A549 (cell line): Measurements from ENCODE around the gene CLIP2. TPM values are rescaled to one million over a fixed set of nuclear protein-coding genes. Genes with fewer than 3 reads are reported as not detected.
"Not testable (repeated sequence)": the region's sequence is repeated elsewhere in the genome, so short reads cannot be mapped to it uniquely, and the experiment has no call there.

Source experiments
- ATAC-seq, 2 experiments: fragments of 200-7000 bp in 1 of 2; fragments of >200 bp in 1 of 2; cut with Nextera tagmentation in 1 of 2; cut with Tn5 transposase in 1 of 2; 3 replicates each; pipeline versions ENCODE4 v1.8.0 to v1.9.1; 2018 to 2020; ENCODE audit warnings: mild to moderate bottlenecking in 1 of 2, moderate library complexity in 1 of 2
- CTCF ChIA-PET: fragments of 300-600 bp; sonication (Branson Sonifier 250); formaldehyde crosslinking; extraction: SDS; loops from one replicate; lab custom pipeline; 2021; ENCODE audit warnings: antibody characterized with exemption, inconsistent platforms; lab: Yijun Ruan, JAX
- POLR2A ChIA-PET: fragments of 350-600 bp; formaldehyde crosslinking; extraction: SDS; loops from one replicate; lab custom pipeline; 2021; ENCODE audit warnings: antibody characterized with exemption, inconsistent platforms; lab: Yijun Ruan, JAX
- DNase-seq, 2 experiments: peaks; one replicate each; pipeline versions ENCODE4 v3.0.0 to v3.0.0-alpha.2; 2011 to 2016; ENCODE audit warnings: low read depth in 1 of 2, low spot score in 1 of 2
- FAIRE-seq: peaks from 2 replicates; lab custom pipeline; 2011; peaks lifted over from hg19 to GRCh38; lab: Jason Lieb, UNC
- H3K27ac ChIP-seq, 2 experiments: fragments of >200 bp; sonication (Bioruptor Twin); formaldehyde crosslinking; 3 replicates each; pipeline ENCODE4 v1.5.1; 2016 to 2017
- H3K4me1 ChIP-seq: fragments of >200 bp; sonication (Bioruptor Twin); formaldehyde crosslinking; 3 replicates; pipeline ENCODE4 v1.6.1; 2016
- H3K4me2 ChIP-seq: fragments of >200 bp; sonication (Bioruptor Twin); formaldehyde crosslinking; 3 replicates; pipeline ENCODE4 v1.6.1; 2016
- H3K4me3 ChIP-seq: fragments of >200 bp; sonication (Bioruptor Twin); formaldehyde crosslinking; 3 replicates; pipeline ENCODE4 v1.5.1; 2016
- H3K9me3 ChIP-seq: fragments of >200 bp; sonication (Bioruptor Twin); formaldehyde crosslinking; 3 replicates; pipeline ENCODE4 v1.6.1; 2016
- BHLHE40 ChIP-seq: IDR thresholded peaks from 2 replicates; pipeline ENCODE4 v1.6.1; 2012; ENCODE audit warnings: low read depth, low read length, inconsistent platforms
- CBX2 ChIP-seq: fragments of 200-600 bp; sonication (generic); IDR thresholded peaks from 2 replicates; pipeline ENCODE4 v1.6.1; 2016; ENCODE audit warnings: low read depth, mild to moderate bottlenecking, borderline replicate concordance
- CEBPB ChIP-seq, 2 experiments: fragments of >200 bp in 1 of 2; sonication (Bioruptor Twin) in 1 of 2; formaldehyde crosslinking in 1 of 2; IDR thresholded peaks; 2 replicates each; pipeline ENCODE4 v1.6.1; 2012 to 2016
- CHD4 ChIP-seq: fragments of 200-600 bp; sonication (generic); IDR thresholded peaks from 2 replicates; pipeline ENCODE4 v1.6.1; 2016; ENCODE audit warnings: antibody characterized with exemption, mild to moderate bottlenecking, borderline replicate concordance
- EHF ChIP-seq: fragments of 250-450 bp; sonication (Bioruptor Pico); IDR thresholded peaks from 2 replicates; pipeline ENCODE4 v1.5.0; 2020; ENCODE audit warnings: mild to moderate bottlenecking
- FOXS1 ChIP-seq: fragments of 250-450 bp; sonication (Bioruptor Pico); IDR thresholded peaks from 2 replicates; pipeline ENCODE4 v1.5.0; 2020; ENCODE audit warnings: mild to moderate bottlenecking, moderate library complexity
- JUNB ChIP-seq: fragments of >200 bp; sonication (Bioruptor Twin); formaldehyde crosslinking; IDR thresholded peaks from 2 replicates; pipeline ENCODE4 v1.6.1; 2016
- MAFK ChIP-seq: fragments of 450-650 bp; IDR thresholded peaks from 2 replicates; pipeline ENCODE4 v1.6.1; 2014; ENCODE audit not compliant: partially characterized antibody
- MYC ChIP-seq: IDR thresholded peaks from 2 replicates; pipeline ENCODE4 v1.6.1; 2012; ENCODE audit warnings: mild to moderate bottlenecking, inconsistent platforms, low read length, improper control_type of control experiment, borderline replicate concordance
- NR3C1 ChIP-seq: fragments of >200 bp; sonication (Bioruptor Twin); formaldehyde crosslinking; IDR thresholded peaks from 3 replicates; pipeline ENCODE4 v1.6.1; 2017
- ZC3H11A ChIP-seq: fragments of 450-650 bp; IDR thresholded peaks from 2 replicates; pipeline ENCODE4 v1.6.1; 2014; ENCODE audit warnings: antibody characterized with exemption, mild to moderate bottlenecking
- ZFP36 ChIP-seq: fragments of 450-650 bp; IDR thresholded peaks from 2 replicates; pipeline ENCODE4 v1.6.1; 2014; ENCODE audit warnings: borderline replicate concordance; ENCODE audit not compliant: partially characterized antibody
- ZSCAN20 ChIP-seq: fragments of 250-450 bp; sonication (Bioruptor Pico); IDR thresholded peaks from 2 replicates; pipeline ENCODE4 v1.8.0; 2022; ENCODE audit warnings: mild to moderate bottlenecking, moderate library complexity
- WGBS: methylation state at CpG from one replicate; pipeline ENCODE4 v1.1.6; 2017; ENCODE audit errors: missing lambda C conversion rate; 5-methylcytosine and 5-hydroxymethylcytosine counted together
- polyA plus RNA-seq, 4 experiments: library from polyadenylated mRNA; depleted of rRNA in 3 of 4; stranded (reverse); fragments of >200 nt; fragmentation: RNase III in 1 of 4; extraction: RNeasy Plus Mini Kit Qiagen cat#74134 plus additional on column Dnase treatment in 1 of 4; gene quantifications; 2 replicates in 3 of 4; 3 replicates in 1 of 4; pipeline ENCODE4 v1.2.3, GENCODE V29; 2011 to 2017
- TF ChIP-seq, protein P1 (sequence below): fragments of >200 bp; sonication (Bioruptor Twin); formaldehyde crosslinking; IDR thresholded peaks from 3 replicates; pipeline ENCODE4 v1.5.1; 2016
- TF ChIP-seq, protein P2 (sequence below): IDR thresholded peaks from 2 replicates; pipeline ENCODE4 v1.6.1; 2012; ENCODE audit warnings: low read depth, borderline replicate concordance

The CLIP2 gene
- polyA plus RNA-seq, 2 of the 4 experiments (the other 2 are of a cell fraction): 3.7 to 17.0 TPM

DNA sequence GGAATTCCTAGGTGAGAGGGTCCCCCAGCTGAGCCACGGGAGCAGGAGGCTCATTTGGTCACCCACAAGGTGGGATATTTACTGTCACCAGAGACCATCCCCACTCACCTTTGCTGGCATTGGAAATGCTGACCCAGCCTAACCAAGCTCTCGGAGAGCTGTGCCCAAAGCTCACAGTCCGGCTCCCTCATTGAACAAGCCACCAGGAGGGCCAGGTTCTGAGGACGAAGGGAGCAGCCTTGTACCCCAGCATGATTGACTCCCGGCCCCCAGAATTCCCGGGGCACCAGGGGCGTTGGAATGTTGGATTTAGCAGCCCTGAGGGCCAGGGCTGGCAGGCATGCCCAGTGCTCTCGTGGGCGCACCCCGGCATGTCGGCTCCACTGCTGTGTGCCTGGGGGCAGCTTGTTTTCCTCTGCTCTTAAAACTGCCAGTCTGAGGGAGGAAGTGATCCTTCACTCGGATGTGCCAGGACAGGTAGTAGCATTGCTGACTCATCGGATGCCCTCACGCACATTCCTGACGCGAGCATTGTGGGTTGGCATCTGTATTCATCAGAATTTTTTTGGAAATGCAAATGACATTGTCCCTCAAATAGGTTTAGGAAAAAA, 23.3 kb downstream of the CLIP2 start:
- ChIA-PET CTCF (interaction anchor here (0.7 to 1.6 kb wide), 4 partner anchors 81 to 323 kb away, joined by 3 to 5 read pairs (median 3); no protein-coding TSS in a partner anchor), POLR2A (no interaction called here)
- H3K4me3 ChIP-seq: no peak overlapping the region
- DNase-seq (no peak), ATAC-seq (peak; percentile 26 to 45; a peak in 4 of 6 replicates), FAIRE-seq (no peak)
- peak overlapping the region; percentile 35 to 77; a peak in 3 of 6 replicates for H3K27ac ChIP-seq
- no peaks in the 10 kb centered on the region for H3K9me3 ChIP-seq
- peaks cover 17% of the 10 kb centered on the region for H3K4me1 ChIP-seq
- TF ChIP-seq FOXS1 (no peak), MAFK (peak; percentile 83)
- H3K4me2 ChIP-seq: peak overlapping the region; percentile 53
- 49% methylated on average over 16 of the region's 16 CpGs for whole genome bisulfite sequencing

- 74% methylated on average over 3 of the region's 4 CpGs for WGBS
Observed at GRCh38 chr7:74315891-74316290, 26.7 kb downstream of the CLIP2 start.

GRCh38 chr7:74317146-74317782, 28.1 kb downstream of the CLIP2 start:
- POLR2A ChIA-PET: no interaction called here
- no peak for DNase-seq
- Histone ChIP-seq H3K4me1 (peaks cover 8% of the 10 kb centered on the region), H3K9me3 (no peaks in the 10 kb centered on the region), H3K27ac (no peak overlapping the region), H3K4me3 (no peak overlapping the region), H3K4me2 (no peak overlapping the region)
- WGBS: 94% methylated on average over 20 of the region's 20 CpGs
- TF ChIP-seq EHF (CRISPR knock-in tag) (no peak), CBX2 (no peak)
- TF ChIP-seq, protein P1, sequence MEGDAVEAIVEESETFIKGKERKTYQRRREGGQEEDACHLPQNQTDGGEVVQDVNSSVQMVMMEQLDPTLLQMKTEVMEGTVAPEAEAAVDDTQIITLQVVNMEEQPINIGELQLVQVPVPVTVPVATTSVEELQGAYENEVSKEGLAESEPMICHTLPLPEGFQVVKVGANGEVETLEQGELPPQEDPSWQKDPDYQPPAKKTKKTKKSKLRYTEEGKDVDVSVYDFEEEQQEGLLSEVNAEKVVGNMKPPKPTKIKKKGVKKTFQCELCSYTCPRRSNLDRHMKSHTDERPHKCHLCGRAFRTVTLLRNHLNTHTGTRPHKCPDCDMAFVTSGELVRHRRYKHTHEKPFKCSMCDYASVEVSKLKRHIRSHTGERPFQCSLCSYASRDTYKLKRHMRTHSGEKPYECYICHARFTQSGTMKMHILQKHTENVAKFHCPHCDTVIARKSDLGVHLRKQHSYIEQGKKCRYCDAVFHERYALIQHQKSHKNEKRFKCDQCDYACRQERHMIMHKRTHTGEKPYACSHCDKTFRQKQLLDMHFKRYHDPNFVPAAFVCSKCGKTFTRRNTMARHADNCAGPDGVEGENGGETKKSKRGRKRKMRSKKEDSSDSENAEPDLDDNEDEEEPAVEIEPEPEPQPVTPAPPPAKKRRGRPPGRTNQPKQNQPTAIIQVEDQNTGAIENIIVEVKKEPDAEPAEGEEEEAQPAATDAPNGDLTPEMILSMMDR: no peak
- no peak for ATAC-seq
- CTCF ChIA-PET: interaction anchor here (0.6 to 1.8 kb wide), 4 partner anchors 10 to 111 kb away, joined by 3 to 8 read pairs (median 4); no protein-coding TSS in a partner anchor
- FAIRE-seq: no peak

More at GRCh38 chr7:74315891-74316290, 26.7 kb downstream of the CLIP2 start:
- H3K27ac ChIP-seq, FAIRE-seq, H3K9me3 ChIP-seq, H3K4me2 ChIP-seq, ATAC-seq, H3K4me3 ChIP-seq, DNase-seq, POLR2A ChIA-PET: not testable (repeated sequence)
- peaks cover 17% of the 10 kb centered on the region for H3K4me1 ChIP-seq
- CTCF ChIA-PET: interaction anchor here (1.4 to 1.8 kb wide), 2 partner anchors 17 to 81 kb away, joined by 4 read pairs; no protein-coding TSS in a partner anchor

GRCh38 chr7:74318043-74318442, 28.8 kb downstream of the CLIP2 start:
- ChIA-PET POLR2A (no interaction called here), CTCF (interaction anchor here (1.4 to 1.8 kb wide), 3 partner anchors 83 to 112 kb away, joined by 7 to 8 read pairs (median 7); no protein-coding TSS in a partner anchor)
- Histone ChIP-seq H3K4me2 (no peak overlapping the region), H3K27ac (no peak overlapping the region), H3K9me3 (no peaks in the 10 kb centered on the region), H3K4me1 (peaks cover under 1% of the 10 kb centered on the region; the same call in 1 of the 3 replicates), H3K4me3 (no peak overlapping the region)
- ATAC-seq (no peak), FAIRE-seq (no peak), DNase-seq (no peak)
- WGBS: 93% methylated on average over 8 of the region's 8 CpGs
- no peak for TF ChIP-seq MAFK
- TF ChIP-seq, protein P2, sequence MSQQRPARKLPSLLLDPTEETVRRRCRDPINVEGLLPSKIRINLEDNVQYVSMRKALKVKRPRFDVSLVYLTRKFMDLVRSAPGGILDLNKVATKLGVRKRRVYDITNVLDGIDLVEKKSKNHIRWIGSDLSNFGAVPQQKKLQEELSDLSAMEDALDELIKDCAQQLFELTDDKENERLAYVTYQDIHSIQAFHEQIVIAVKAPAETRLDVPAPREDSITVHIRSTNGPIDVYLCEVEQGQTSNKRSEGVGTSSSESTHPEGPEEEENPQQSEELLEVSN: no peak
- TF ChIP-seq JUNB: no peak
- no peak for TF ChIP-seq NR3C1
- no peak for TF ChIP-seq MYC
- TF ChIP-seq CHD4: no peak
- TF ChIP-seq ZFP36: no peak
- no peak for TF ChIP-seq EHF (CRISPR knock-in tag)
- TF ChIP-seq, protein P1: no peak
- TF ChIP-seq ZC3H11A: no peak
- no peak for TF ChIP-seq BHLHE40
- no peak for TF ChIP-seq CEBPB (IDR thresholded peaks at IDR 0.05)
- no peak for TF ChIP-seq ZSCAN20 (CRISPR knock-in tag)
